Stimulated activated CD8-positive, alpha-beta memory T cell treated with anti-CD3 and anti-CD28 coated beads, Interleukin-7, amount 100 ng/mL, for 1 hour (primary cell): Measurements from ENCODE around the gene BNIP2.

ENCODE experiments used
- DNase-seq, 2 donors: peaks; one replicate each; pipeline ENCODE4 v3.0.0-alpha.2; 2020; ENCODE audit warnings: low read depth in 2 of 2

The BNIP2 gene

GRCh38 chr15:59632714-59633113 lies 56.4 kb downstream of the BNIP2 start:
- DNase-seq = no peak

DNA sequence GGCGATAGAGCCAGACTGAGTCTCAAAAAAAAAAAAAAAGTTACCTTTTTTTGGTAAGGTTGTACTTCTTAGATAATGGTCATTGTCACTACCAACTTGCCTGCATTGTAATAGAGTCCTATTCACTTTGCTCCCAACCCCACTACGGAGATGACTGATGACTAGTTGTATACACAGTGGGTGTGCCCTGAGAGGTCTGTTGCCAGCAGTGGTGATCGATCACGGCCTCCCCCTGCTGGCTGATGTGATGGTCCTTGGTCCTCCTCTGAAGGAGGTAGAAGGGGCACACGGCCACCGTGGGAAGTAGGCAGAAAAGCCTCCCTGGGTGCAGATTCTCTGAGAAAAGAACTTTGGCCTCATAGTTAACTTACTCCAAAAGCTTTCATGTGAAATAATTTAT lies 66.8 kb downstream of the BNIP2 start:
- no peak for DNase-seq

DNA sequence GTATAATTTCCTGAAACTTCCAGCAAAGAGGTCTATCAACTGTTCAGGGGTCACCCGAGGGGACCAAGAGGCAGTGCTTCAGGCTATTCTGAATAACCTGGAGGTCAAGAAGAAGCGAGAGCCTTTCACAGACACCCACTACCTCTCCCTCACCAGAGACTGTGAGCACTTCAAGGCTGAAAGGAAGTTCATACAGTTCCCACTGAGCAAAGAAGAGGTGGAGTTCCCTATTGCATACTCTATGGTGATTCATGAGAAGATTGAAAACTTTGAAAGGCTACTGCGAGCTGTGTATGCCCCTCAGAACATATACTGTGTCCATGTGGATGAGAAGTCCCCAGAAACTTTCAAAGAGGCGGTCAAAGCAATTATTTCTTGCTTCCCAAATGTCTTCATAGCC lies 70.7 kb downstream of the BNIP2 start:
- DNase-seq = no peak

GRCh38 chr15:59616379-59616778 lies 72.7 kb downstream of the BNIP2 start:
- no peak for DNase-seq

GRCh38 chr15:59615661-59616060 lies 73.5 kb downstream of the BNIP2 start:
- no peak for DNase-seq

- no peak for DNase-seq
Measured at GRCh38 chr15:59614153-59614552, 75.0 kb downstream of the BNIP2 start.

GRCh38 chr15:59611276-59612260 lies 77.6 kb downstream of the BNIP2 start, which contains the start of gene GCNT3:
GCNT3 (plus strand) TSS chr15:59611783; CDS start chr15:59618239, 6,456 bp downstream.
- no peak for DNase-seq

DNA sequence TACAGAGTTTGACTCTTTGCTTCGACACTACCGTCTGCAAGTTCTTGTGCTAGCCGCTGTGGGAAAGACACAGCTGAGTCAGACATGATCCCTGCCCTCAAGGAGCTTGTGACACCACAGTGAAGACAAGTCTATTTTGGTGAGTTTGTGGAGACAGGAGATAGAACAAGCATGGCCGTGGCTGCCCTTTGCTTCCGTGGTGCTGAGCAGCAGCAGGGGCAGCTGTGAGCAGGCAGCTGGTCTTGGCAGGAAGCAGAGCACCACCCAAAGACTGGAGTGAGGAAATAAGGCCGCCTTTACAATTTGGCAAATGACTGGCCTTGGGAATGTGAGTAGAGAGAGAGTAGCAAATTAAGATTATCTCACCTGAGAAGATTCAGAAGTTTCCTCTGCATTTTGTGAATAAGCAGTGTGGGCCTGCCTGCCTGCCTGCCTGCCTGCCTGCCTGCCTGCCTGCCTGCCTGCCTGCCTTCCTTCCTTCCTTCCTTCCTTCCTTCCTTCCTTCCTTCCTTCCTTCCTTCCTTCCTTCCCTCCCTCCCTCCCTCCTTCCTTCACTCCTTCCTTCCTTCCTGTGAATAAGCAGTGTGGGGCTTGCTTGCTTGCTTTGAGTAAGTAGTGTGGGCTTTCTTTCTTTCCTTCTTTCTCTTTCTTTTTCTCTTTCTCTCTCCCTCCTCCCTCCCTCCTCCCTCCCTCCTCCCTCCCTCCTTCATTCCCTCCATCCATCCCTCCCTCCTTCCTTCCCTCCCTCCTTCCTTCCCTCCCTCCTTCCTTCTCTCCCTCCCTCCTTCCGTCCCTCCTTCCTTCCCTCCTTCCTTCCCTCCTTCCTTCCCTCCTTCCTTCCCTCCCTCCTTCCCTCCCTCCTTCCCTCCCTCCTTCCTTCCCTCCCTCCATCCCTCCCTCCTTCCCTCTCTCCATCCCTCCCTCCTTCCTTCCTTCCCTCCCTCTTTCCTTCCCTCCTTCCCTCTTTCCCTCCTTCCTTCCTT lies 79.1 kb downstream of the BNIP2 start:
- no peak for DNase-seq
